Cardiac muscle cell (in vitro differentiated cells and primary cell): ENCODE results near the gene ALDOA. TPM values are rescaled to one million over a fixed set of nuclear protein-coding genes. Genes with fewer than 3 reads are reported as not detected.

Experiments
- DNase-seq, 2 donors: peaks; one replicate each; pipeline versions ENCODE4 v3.0.0 to v3.0.0-alpha.2; 2010 to 2017; ENCODE audit warnings: low read depth in 1 of 2, low spot score in 1 of 2
- H3K27ac ChIP-seq: fragments of 200-600 bp; sonication (generic); 2 replicates; pipeline ENCODE4 v1.5.1; 2016
- H3K27me3 ChIP-seq: fragments of 200-600 bp; sonication (generic); 2 replicates; pipeline ENCODE4 v1.6.0; 2016; ENCODE audit warnings: control low read depth
- H3K36me3 ChIP-seq: fragments of 200-600 bp; sonication (generic); 2 replicates; pipeline ENCODE4 v1.5.1; 2016; ENCODE audit warnings: control low read depth
- H3K4me1 ChIP-seq: fragments of 200-600 bp; sonication (generic); 2 replicates; pipeline ENCODE4 v1.8.1; 2017; ENCODE audit warnings: low read depth, mild to moderate bottlenecking, mixed run types
- H3K4me3 ChIP-seq: fragments of 200-600 bp; sonication (generic); 2 replicates; pipeline ENCODE4 v1.5.1; 2016; ENCODE audit warnings: mild to moderate bottlenecking
- H3K9me3 ChIP-seq: fragments of 200-600 bp; sonication (generic); 2 replicates; pipeline ENCODE4 v1.5.1; 2017; ENCODE audit warnings: low read depth, mild to moderate bottlenecking, control low read depth
- polyA plus RNA-seq: library from polyadenylated mRNA; unstranded; fragments of >200 nt; fragmentation: Nextera tagmentation; extraction: Ambion mirVana; gene quantifications from 2 replicates; pipeline ENCODE4 v1.2.1, GENCODE V29; 2016
- total RNA-seq: library from RNA; depleted of rRNA; stranded (reverse); fragments of >200 nt; gene quantifications from 2 replicates; pipeline ENCODE4 v1.2.3, GENCODE V29; 2016
- TF ChIP-seq, protein P1 (sequence below): IDR thresholded peaks from 2 replicates; pipeline ENCODE4 v1.5.1; 2012; ENCODE audit warnings: low read depth, mild to moderate bottlenecking, low read length

The ALDOA gene
- total and polyA plus RNA-seq, 2 experiments from 2014 or later = 3,852 to 6,816 TPM

DNA sequence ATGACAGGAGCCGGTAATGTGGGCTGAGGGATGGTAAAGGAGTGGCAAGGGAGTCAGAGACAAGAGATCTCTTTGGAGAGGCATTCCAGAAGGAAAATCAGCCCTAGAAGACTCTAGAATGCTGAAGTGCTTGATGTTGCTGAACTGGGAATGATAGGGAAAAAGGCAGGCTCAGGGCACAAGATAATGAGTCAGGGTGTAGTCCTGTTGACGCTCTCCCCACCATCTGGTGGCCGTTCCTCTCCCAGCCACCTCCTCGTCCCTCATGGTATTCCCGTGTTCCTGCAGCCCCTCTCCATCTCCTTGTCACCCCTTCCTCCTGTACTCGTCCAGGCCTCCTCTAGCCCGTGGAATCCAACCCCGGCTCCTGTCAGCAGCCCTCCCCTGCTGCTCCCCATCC lies 11.1 kb upstream of the ALDOA start:
- TF ChIP-seq, protein P1, sequence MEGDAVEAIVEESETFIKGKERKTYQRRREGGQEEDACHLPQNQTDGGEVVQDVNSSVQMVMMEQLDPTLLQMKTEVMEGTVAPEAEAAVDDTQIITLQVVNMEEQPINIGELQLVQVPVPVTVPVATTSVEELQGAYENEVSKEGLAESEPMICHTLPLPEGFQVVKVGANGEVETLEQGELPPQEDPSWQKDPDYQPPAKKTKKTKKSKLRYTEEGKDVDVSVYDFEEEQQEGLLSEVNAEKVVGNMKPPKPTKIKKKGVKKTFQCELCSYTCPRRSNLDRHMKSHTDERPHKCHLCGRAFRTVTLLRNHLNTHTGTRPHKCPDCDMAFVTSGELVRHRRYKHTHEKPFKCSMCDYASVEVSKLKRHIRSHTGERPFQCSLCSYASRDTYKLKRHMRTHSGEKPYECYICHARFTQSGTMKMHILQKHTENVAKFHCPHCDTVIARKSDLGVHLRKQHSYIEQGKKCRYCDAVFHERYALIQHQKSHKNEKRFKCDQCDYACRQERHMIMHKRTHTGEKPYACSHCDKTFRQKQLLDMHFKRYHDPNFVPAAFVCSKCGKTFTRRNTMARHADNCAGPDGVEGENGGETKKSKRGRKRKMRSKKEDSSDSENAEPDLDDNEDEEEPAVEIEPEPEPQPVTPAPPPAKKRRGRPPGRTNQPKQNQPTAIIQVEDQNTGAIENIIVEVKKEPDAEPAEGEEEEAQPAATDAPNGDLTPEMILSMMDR = no peak
- H3K27ac ChIP-seq = no peak overlapping the region
- no peak overlapping the region for H3K4me3 ChIP-seq

DNA sequence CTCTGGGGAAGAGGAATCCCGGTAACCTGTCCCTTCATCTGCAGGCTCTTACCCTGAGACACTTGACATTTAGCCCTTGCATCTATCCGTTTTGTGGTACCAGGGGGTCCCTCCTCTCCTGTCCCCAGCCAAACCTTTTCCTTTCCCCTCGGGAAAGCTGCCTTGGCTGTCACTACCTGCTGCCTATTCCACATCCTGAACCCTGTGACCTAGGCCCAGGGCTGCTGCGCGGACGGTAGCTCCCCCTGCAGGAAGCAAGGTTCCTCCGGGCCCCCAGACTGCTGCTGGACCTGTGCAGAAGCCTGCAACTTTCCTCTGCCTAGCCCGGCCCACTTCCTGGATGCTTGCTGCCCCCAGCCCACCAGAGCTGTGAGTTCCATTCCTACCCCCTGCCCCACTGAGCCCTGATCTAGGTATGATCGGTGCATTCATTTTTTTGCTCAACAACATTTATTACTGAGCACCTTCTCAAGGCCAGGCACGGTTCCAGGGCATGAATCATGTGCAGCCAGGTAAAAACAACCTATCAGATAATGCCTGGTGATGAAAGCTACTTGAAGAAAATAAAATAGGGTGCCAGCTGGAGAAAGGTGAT lies 10.5 kb upstream of the ALDOA start:
- TF ChIP-seq, protein P1 = peak; percentile 63

More for the DNA sequence above, 11.1 kb upstream of the ALDOA start:
- Histone ChIP-seq H3K9me3 (no peaks in the 10 kb centered on the region), H3K27me3 (no peaks in the 10 kb centered on the region), H3K4me1 (peaks cover 4% of the 10 kb centered on the region), H3K36me3 (no peaks in the 10 kb centered on the region)
- no peak for DNase-seq

DNA sequence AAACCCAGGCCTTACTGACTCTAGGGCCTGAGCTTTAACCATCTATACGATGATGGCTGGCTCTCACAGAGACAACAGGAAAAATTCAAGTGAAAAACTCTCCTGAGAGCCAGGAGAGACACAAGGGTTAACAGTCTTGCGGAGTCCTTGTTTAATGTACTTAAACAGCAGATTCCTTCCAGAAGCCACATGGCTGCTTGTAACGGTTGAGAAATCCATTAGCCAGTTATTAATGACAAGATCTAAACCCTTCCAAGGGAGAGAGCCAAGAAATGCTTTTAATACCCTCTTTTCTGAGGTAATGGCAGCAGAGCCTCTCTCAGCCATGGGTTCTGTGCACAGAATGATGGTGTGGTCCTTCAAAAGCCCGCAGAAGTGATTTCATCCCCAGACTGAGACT lies 5.2 kb upstream of the ALDOA start:
- Histone ChIP-seq H3K4me1 (peaks cover 28% of the 10 kb centered on the region), H3K36me3 (no peaks in the 10 kb centered on the region), H3K9me3 (no peaks in the 10 kb centered on the region), H3K4me3 (no peak overlapping the region), H3K27me3 (no peaks in the 10 kb centered on the region), H3K27ac (peak overlapping the region; percentile 81)
- TF ChIP-seq, protein P1 = no peak
- no peak for DNase-seq

More for the DNA sequence above, 10.5 kb upstream of the ALDOA start:
- peak in 1 of 2 donors; percentile 60 for DNase-seq
- Histone ChIP-seq H3K27me3 (no peaks in the 10 kb centered on the region), H3K36me3 (no peaks in the 10 kb centered on the region), H3K4me3 (no peak overlapping the region), H3K4me1 (peaks cover 4% of the 10 kb centered on the region), H3K27ac (no peak overlapping the region), H3K9me3 (no peaks in the 10 kb centered on the region)

DNA sequence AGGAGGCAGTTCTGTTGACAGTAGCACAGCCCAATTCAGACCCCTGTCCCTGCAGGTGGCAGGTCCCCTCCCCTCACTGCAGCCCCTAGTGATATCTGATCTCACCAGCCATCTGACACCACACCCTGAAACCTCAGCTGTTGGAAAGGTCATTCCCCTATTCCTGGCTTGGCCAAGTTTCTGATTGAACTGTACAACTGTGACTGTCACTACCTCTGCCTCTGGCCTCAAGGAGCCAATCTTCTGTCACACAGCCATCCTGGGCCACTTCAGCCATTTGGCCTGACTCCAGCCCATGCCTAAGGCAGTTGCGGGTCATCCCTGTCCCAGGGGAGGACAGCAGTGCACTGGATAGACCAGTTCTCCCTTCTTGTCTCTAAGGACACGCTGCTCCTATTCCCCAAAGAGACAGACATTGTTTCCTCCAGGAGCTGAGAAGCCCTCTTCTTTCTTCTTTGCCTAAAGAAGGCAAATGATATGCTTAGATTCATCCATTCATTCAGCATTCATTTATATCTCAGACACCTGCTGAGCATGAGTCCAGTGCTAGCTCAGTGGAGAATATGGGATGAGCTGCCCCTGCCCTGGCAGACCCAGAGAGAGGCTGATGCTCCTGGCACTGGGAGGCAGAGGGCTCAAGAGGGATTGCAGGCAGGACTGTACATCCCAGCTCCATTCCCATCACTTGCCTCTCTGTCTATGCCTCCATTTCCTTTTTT lies 4.6 kb upstream of the ALDOA start:
- TF ChIP-seq, protein P1 = no peak
- H3K4me3 ChIP-seq = no peak overlapping the region
- H3K27ac ChIP-seq = peak overlapping the region; percentile 81
- H3K4me1 ChIP-seq = peaks cover 28% of the 10 kb centered on the region
- H3K36me3 ChIP-seq = no peaks in the 10 kb centered on the region
- no peaks in the 10 kb centered on the region for H3K9me3 ChIP-seq
- no peaks in the 10 kb centered on the region for H3K27me3 ChIP-seq
- peak in 1 of 2 donors; percentile 37 for DNase-seq

DNA sequence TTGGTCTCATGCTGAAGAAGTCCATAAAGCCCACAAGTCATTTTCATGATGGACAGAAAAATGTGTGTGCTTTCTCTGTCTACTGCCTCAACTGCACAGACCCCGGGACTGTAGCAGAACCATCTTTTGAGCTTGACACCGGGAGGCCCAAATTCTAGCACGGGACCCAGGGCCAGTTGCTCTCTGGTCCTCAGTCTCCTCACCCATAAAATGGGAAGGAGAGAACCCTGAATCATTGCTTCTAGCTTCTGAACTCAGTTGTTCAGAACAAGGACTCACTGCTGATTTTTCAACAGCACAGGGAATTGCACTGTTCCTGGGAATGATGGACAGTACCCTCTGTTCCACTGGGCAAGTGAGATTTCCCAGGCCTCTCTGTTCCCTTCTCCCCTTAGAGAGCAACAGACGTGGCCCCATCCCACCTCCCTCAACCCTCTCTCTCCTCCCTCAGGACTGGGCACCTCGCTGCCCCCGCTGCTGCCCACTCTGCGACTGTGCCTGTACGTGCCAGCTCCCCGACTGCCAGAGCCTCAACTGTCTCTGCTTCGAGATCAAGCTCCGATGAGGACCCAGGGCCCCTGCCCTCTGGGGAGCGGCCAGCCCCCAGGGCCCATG lies 2.2 kb upstream of the ALDOA start:
- Histone ChIP-seq H3K4me3 (peak overlapping the region; percentile 85), H3K4me1 (peaks cover 41% of the 10 kb centered on the region), H3K27me3 (no peaks in the 10 kb centered on the region), H3K9me3 (no peaks in the 10 kb centered on the region), H3K27ac (peak overlapping the region; percentile 92), H3K36me3 (peaks cover 16% of the 10 kb centered on the region)
- TF ChIP-seq, protein P1 = no peak
- DNase-seq = no peak
